ENCODE measurements around the gene USP4.

The USP4 gene

DNA sequence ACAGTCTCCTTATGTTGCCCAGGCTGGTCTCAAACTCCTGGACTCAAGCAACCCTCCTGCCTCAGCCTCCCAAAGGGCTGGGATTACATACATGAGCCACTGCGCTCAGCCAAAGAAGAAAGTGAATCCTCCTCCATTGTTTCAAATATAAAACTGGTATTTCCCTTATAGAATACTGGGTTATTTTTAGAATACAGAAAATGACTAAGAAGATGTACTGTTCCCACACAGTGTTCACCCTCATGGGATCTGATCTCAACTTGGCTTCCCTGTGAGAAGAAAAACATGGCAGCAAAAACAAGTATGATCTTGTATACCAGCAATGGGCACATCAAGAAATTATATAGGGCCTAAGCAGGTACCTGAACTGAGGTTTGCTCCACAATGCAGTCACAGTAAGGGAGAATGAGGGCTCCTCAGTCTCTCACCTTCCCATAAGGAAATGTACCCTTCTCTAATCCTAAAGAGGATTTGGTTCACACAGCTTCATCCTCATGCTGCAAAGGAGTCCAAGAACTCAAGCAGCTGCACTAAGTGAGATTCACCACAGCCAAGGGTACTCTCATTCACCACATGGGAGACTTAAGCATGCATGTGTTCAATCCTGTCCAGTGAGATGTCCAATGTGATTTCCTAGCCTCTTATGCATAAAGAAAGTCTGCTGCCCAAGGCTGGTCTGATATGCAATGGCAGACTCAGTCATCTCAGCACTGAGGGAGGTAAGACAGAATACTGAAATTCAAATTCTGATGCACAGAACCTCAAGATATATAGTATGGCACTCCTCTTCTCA, 25.8 kb downstream of the USP4 start:
- H3K4me3 ChIP-seq (ENCODE audit: low read depth, low read length), result no peak overlapping the region
- H3K27me3 ChIP-seq (ENCODE audit: control insufficient read depth, insufficient read depth, low read length), result no peaks in the 10 kb centered on the region
- H3K36me3 ChIP-seq (ENCODE audit: control insufficient read depth, insufficient read depth, low read length), result peaks cover 16% of the 10 kb centered on the region
- no peaks in the 10 kb centered on the region for H3K9me3 ChIP-seq (ENCODE audit: control insufficient read depth, insufficient read depth, low read length)
- H3K4me1 ChIP-seq (ENCODE audit: control insufficient read depth, insufficient read depth, low read length), result no peaks in the 10 kb centered on the region
- no peak overlapping the region for H3K9ac ChIP-seq (ENCODE audit: low read depth, low read length)

GRCh38 chr3:49311283-49311682, 28.6 kb downstream of the USP4 start:
- H3K9ac ChIP-seq (ENCODE audit: low read depth, low read length), result no peak overlapping the region
- no peak overlapping the region for H3K4me3 ChIP-seq (ENCODE audit: low read depth, low read length)
- no peaks in the 10 kb centered on the region for H3K27me3 ChIP-seq (ENCODE audit: control insufficient read depth, insufficient read depth, low read length)
- H3K4me1 ChIP-seq (ENCODE audit: control insufficient read depth, insufficient read depth, low read length), result no peaks in the 10 kb centered on the region
- peaks cover 15% of the 10 kb centered on the region for H3K36me3 ChIP-seq (ENCODE audit: control insufficient read depth, insufficient read depth, low read length)
- H3K9me3 ChIP-seq (ENCODE audit: control insufficient read depth, insufficient read depth, low read length), result no peaks in the 10 kb centered on the region

GRCh38 chr3:49310677-49311076, 29.2 kb downstream of the USP4 start:
- H3K4me3 ChIP-seq (ENCODE audit: low read depth, low read length), result no peak overlapping the region
- peaks cover 15% of the 10 kb centered on the region for H3K36me3 ChIP-seq (ENCODE audit: control insufficient read depth, insufficient read depth, low read length)
- no peak overlapping the region for H3K9ac ChIP-seq (ENCODE audit: low read depth, low read length)
- H3K27me3 ChIP-seq (ENCODE audit: control insufficient read depth, insufficient read depth, low read length), result no peaks in the 10 kb centered on the region
- no peaks in the 10 kb centered on the region for H3K9me3 ChIP-seq (ENCODE audit: control insufficient read depth, insufficient read depth, low read length)
- no peaks in the 10 kb centered on the region for H3K4me1 ChIP-seq (ENCODE audit: control insufficient read depth, insufficient read depth, low read length)

DNA sequence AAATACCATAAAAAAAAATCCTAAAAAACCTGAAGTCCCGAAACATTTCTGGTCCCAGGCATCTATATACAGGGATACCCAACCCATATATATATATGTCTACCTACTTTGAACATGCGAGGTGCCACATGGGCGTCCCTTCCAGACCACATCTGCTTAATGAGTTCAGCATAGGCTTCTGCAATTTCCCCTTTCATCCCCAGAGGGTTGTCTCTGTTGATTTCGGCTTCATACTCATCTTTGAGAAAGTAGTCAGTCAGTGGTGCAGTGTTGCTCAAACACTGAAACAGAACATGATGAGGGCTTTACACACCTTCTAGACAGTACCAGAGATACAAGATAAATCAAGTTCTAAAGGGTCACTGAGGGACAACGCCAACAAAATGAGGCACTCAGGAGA, 34.2 kb downstream of the USP4 start:
- no peaks in the 10 kb centered on the region for H3K9me3 ChIP-seq (ENCODE audit: control insufficient read depth, insufficient read depth, low read length)
- H3K9ac ChIP-seq (ENCODE audit: low read depth, low read length), result no peak overlapping the region
- H3K4me1 ChIP-seq (ENCODE audit: control insufficient read depth, insufficient read depth, low read length), result no peaks in the 10 kb centered on the region
- H3K27me3 ChIP-seq (ENCODE audit: control insufficient read depth, insufficient read depth, low read length), result no peaks in the 10 kb centered on the region
- H3K36me3 ChIP-seq (ENCODE audit: control insufficient read depth, insufficient read depth, low read length), result peaks cover 12% of the 10 kb centered on the region
- no peak overlapping the region for H3K4me3 ChIP-seq (ENCODE audit: low read depth, low read length)

DNA sequence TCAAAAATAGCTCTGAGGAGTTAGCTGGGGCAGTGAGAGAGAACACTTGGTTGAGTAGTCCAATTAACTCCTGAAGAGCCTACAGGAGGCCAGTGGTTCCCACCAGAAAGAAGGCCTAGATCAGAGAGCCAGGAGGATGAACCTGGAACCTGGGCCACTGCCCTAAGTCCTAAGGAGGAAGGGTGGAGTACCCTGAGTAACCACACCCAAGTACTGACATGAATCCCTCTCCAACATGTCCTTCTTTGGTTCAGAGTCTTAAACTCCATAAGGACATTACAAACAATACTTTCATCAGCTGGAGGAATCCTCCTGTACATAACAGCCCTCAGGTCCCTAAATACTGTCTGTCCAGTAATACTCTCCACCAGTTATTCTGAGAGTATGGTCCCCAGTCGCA, 37.2 kb downstream of the USP4 start:
- Histone ChIP-seq H3K9ac (ENCODE audit: low read depth, low read length) (no peak overlapping the region), H3K9me3 (ENCODE audit: control insufficient read depth, insufficient read depth, low read length) (no peaks in the 10 kb centered on the region), H3K27me3 (ENCODE audit: control insufficient read depth, insufficient read depth, low read length) (no peaks in the 10 kb centered on the region), H3K4me1 (ENCODE audit: control insufficient read depth, insufficient read depth, low read length) (no peaks in the 10 kb centered on the region), H3K4me3 (ENCODE audit: low read depth, low read length) (no peak overlapping the region), H3K36me3 (ENCODE audit: control insufficient read depth, insufficient read depth, low read length) (peaks cover 10% of the 10 kb centered on the region)

GRCh38 chr3:49300595-49300994, 39.3 kb downstream of the USP4 start:
- no peak overlapping the region for H3K9ac ChIP-seq (ENCODE audit: low read depth, low read length)
- H3K4me3 ChIP-seq (ENCODE audit: low read depth, low read length), result no peak overlapping the region
- H3K9me3 ChIP-seq (ENCODE audit: control insufficient read depth, insufficient read depth, low read length), result no peaks in the 10 kb centered on the region
- H3K36me3 ChIP-seq (ENCODE audit: control insufficient read depth, insufficient read depth, low read length), result peaks cover 11% of the 10 kb centered on the region
- no peaks in the 10 kb centered on the region for H3K4me1 ChIP-seq (ENCODE audit: control insufficient read depth, insufficient read depth, low read length)
- H3K27me3 ChIP-seq (ENCODE audit: control insufficient read depth, insufficient read depth, low read length), result no peaks in the 10 kb centered on the region

GRCh38 chr3:49298511-49298910, 41.3 kb downstream of the USP4 start:
- Histone ChIP-seq H3K4me1 (ENCODE audit: control insufficient read depth, insufficient read depth, low read length) (no peaks in the 10 kb centered on the region), H3K27me3 (ENCODE audit: control insufficient read depth, insufficient read depth, low read length) (no peaks in the 10 kb centered on the region), H3K9ac (ENCODE audit: low read depth, low read length) (no peak overlapping the region), H3K9me3 (ENCODE audit: control insufficient read depth, insufficient read depth, low read length) (no peaks in the 10 kb centered on the region), H3K4me3 (ENCODE audit: low read depth, low read length) (no peak overlapping the region), H3K36me3 (ENCODE audit: control insufficient read depth, insufficient read depth, low read length) (peaks cover 19% of the 10 kb centered on the region)

GRCh38 chr3:49296781-49297411, 43.0 kb downstream of the USP4 start:
- no peaks in the 10 kb centered on the region for H3K9me3 ChIP-seq (ENCODE audit: control insufficient read depth, insufficient read depth, low read length)
- H3K36me3 ChIP-seq (ENCODE audit: control insufficient read depth, insufficient read depth, low read length), result peaks cover 19% of the 10 kb centered on the region

GRCh38 chr3:49295489-49296058, 44.3 kb downstream of the USP4 start:
- peaks cover 19% of the 10 kb centered on the region for H3K36me3 ChIP-seq (ENCODE audit: control insufficient read depth, insufficient read depth, low read length)
- no peaks in the 10 kb centered on the region for H3K4me1 ChIP-seq (ENCODE audit: control insufficient read depth, insufficient read depth, low read length)

More at GRCh38 chr3:49296781-49297411, 43.0 kb downstream of the USP4 start:
- H3K4me1 ChIP-seq (ENCODE audit: control insufficient read depth, insufficient read depth, low read length), result no peaks in the 10 kb centered on the region
- no peak overlapping the region for H3K9ac ChIP-seq (ENCODE audit: low read depth, low read length)
- H3K27me3 ChIP-seq (ENCODE audit: control insufficient read depth, insufficient read depth, low read length), result no peaks in the 10 kb centered on the region
- no peak overlapping the region for H3K4me3 ChIP-seq (ENCODE audit: low read depth, low read length)

GRCh38 chr3:49294343-49294742, 45.5 kb downstream of the USP4 start:
- Histone ChIP-seq H3K4me3 (ENCODE audit: low read depth, low read length) (no peak overlapping the region), H3K4me1 (ENCODE audit: control insufficient read depth, insufficient read depth, low read length) (no peaks in the 10 kb centered on the region), H3K27me3 (ENCODE audit: control insufficient read depth, insufficient read depth, low read length) (no peaks in the 10 kb centered on the region), H3K36me3 (ENCODE audit: control insufficient read depth, insufficient read depth, low read length) (peaks cover 23% of the 10 kb centered on the region), H3K9ac (ENCODE audit: low read depth, low read length) (no peak overlapping the region), H3K9me3 (ENCODE audit: control insufficient read depth, insufficient read depth, low read length) (no peaks in the 10 kb centered on the region)

More at GRCh38 chr3:49295489-49296058, 44.3 kb downstream of the USP4 start:
- no peaks in the 10 kb centered on the region for H3K9me3 ChIP-seq (ENCODE audit: control insufficient read depth, insufficient read depth, low read length)
- H3K4me3 ChIP-seq (ENCODE audit: low read depth, low read length), result no peak overlapping the region
- H3K27me3 ChIP-seq (ENCODE audit: control insufficient read depth, insufficient read depth, low read length), result no peaks in the 10 kb centered on the region
- H3K9ac ChIP-seq (ENCODE audit: low read depth, low read length), result no peak overlapping the region

GRCh38 chr3:49283997-49284396, 55.9 kb downstream of the USP4 start:
- Histone ChIP-seq H3K9ac (ENCODE audit: low read depth, low read length) (no peak overlapping the region), H3K27me3 (ENCODE audit: control insufficient read depth, insufficient read depth, low read length) (no peaks in the 10 kb centered on the region), H3K9me3 (ENCODE audit: control insufficient read depth, insufficient read depth, low read length) (no peaks in the 10 kb centered on the region), H3K4me3 (ENCODE audit: low read depth, low read length) (no peak overlapping the region), H3K36me3 (ENCODE audit: control insufficient read depth, insufficient read depth, low read length) (peaks cover 31% of the 10 kb centered on the region), H3K4me1 (ENCODE audit: control insufficient read depth, insufficient read depth, low read length) (no peaks in the 10 kb centered on the region)

- no peak overlapping the region for H3K4me3 ChIP-seq (ENCODE audit: low read depth, low read length)
- no peaks in the 10 kb centered on the region for H3K9me3 ChIP-seq (ENCODE audit: control insufficient read depth, insufficient read depth, low read length)
- peaks cover 3% of the 10 kb centered on the region for H3K4me1 ChIP-seq (ENCODE audit: control insufficient read depth, insufficient read depth, low read length)
- H3K27me3 ChIP-seq (ENCODE audit: control insufficient read depth, insufficient read depth, low read length), result no peaks in the 10 kb centered on the region
- H3K36me3 ChIP-seq (ENCODE audit: control insufficient read depth, insufficient read depth, low read length), result peaks cover 16% of the 10 kb centered on the region
- H3K9ac ChIP-seq (ENCODE audit: low read depth, low read length), result no peak overlapping the region
Measured at GRCh38 chr3:49279376-49279775, 60.5 kb downstream of the USP4 start.
